Daoy (cell line): ENCODE data around the gene PHF2. TPM values are rescaled to one million over a fixed set of nuclear protein-coding genes. Genes with fewer than 3 reads are reported as not detected.

Source experiments
- DNase-seq: peaks from one replicate; pipeline ENCODE4 v3.0.0-alpha.2; 2015; ENCODE audit warnings: low read depth
- total RNA-seq: library from RNA; depleted of rRNA; stranded (reverse); fragments of >200 nt; shearing (Covaris generic); gene quantifications from 2 replicates; pipeline ENCODE4 v1.2.3, GENCODE V29; 2014

PHF2 gene
- total RNA-seq, 1 experiment from 2014 or later: 12.1 TPM

- DNase-seq: no peak
Measured at GRCh38 chr9:93650448-93650847, 74.1 kb downstream of the PHF2 start.

GRCh38 chr9:93651521-93651950 lies 75.2 kb downstream of the PHF2 start:
- no peak for DNase-seq

- DNase-seq: no peak
Measured at GRCh38 chr9:93652604-93653592, 76.5 kb downstream of the PHF2 start.

GRCh38 chr9:93653760-93654159 lies 77.4 kb downstream of the PHF2 start:
- DNase-seq: no peak

GRCh38 chr9:93654351-93654961 lies 78.1 kb downstream of the PHF2 start:
- DNase-seq: no peak

GRCh38 chr9:93655621-93656425 lies 79.4 kb downstream of the PHF2 start:
- no peak for DNase-seq

- no peak for DNase-seq
Measured at GRCh38 chr9:93656426-93657239, 80.2 kb downstream of the PHF2 start.

GRCh38 chr9:93657331-93658111 lies 81.1 kb downstream of the PHF2 start:
- DNase-seq: no peak

GRCh38 chr9:93658184-93658925 lies 82.0 kb downstream of the PHF2 start:
- DNase-seq: no peak

- no peak for DNase-seq
Measured at GRCh38 chr9:93659044-93659836, 82.9 kb downstream of the PHF2 start.

GRCh38 chr9:93659837-93660177 lies 83.4 kb downstream of the PHF2 start:
- no peak for DNase-seq

GRCh38 chr9:93660352-93661046 lies 84.1 kb downstream of the PHF2 start:
- DNase-seq: no peak

GRCh38 chr9:93661591-93661990 lies 85.2 kb downstream of the PHF2 start:
- DNase-seq: no peak

GRCh38 chr9:93662016-93662638 lies 85.7 kb downstream of the PHF2 start:
- DNase-seq: no peak

GRCh38 chr9:93662952-93663572 lies 86.7 kb downstream of the PHF2 start:
- no peak for DNase-seq

GRCh38 chr9:93663877-93664548 lies 87.6 kb downstream of the PHF2 start:
- no peak for DNase-seq

- DNase-seq: no peak
Measured at GRCh38 chr9:93664549-93665120, 88.3 kb downstream of the PHF2 start.
